SJSA1 (cell line): ENCODE data around the gene S100A3. TPM values are rescaled to one million over a fixed set of nuclear protein-coding genes. Genes with fewer than 3 reads are reported as not detected.
"Not testable (repeated sequence)": the region's sequence is repeated elsewhere in the genome, so short reads cannot be mapped to it uniquely, and the experiment has no call there.

Experiments used
- DNase-seq, 2 experiments: peaks; one replicate each; pipeline ENCODE4 v3.0.0-alpha.2; 2015 to 2020; ENCODE audit warnings: low spot score in 2 of 2, low read depth in 1 of 2
- H3K27ac ChIP-seq: fragments of 250-450 bp; sonication (Bioruptor Pico); 2 replicates; pipeline ENCODE4 v1.5.1; 2020; ENCODE audit warnings: mild to moderate bottlenecking, moderate library complexity
- H3K27me3 ChIP-seq: fragments of 250-450 bp; sonication (Bioruptor Pico); replicated peaks from 2 replicates; pipeline ENCODE4 v1.5.1; 2020; ENCODE audit warnings: mild to moderate bottlenecking, moderate library complexity
- H3K36me3 ChIP-seq: fragments of 250-450 bp; sonication (Bioruptor Pico); 2 replicates; pipeline ENCODE4 v1.5.1; 2020; ENCODE audit warnings: mild to moderate bottlenecking
- H3K4me1 ChIP-seq: fragments of 250-450 bp; sonication (Bioruptor Pico); replicated peaks from 2 replicates; pipeline ENCODE4 v1.6.1; 2021; ENCODE audit warnings: mild to moderate bottlenecking
- H3K4me3 ChIP-seq: fragments of 250-450 bp; sonication (Bioruptor Pico); 2 replicates; pipeline ENCODE4 v1.5.1; 2020; ENCODE audit warnings: mild to moderate bottlenecking
- H3K9me3 ChIP-seq: fragments of 250-450 bp; sonication (Bioruptor Pico); replicated peaks from 2 replicates; pipeline ENCODE4 v1.5.1; 2020; ENCODE audit warnings: mild to moderate bottlenecking
- total RNA-seq: library from RNA; depleted of rRNA; stranded (reverse); fragments of >200 nt; shearing (Covaris generic); gene quantifications from 2 replicates; pipeline ENCODE4 v1.2.3, GENCODE V29; 2014

S100A3 gene
- total RNA-seq, 1 experiment from 2014 or later, result 2.9 TPM

- H3K4me3 ChIP-seq, result no peak within 1 kb of the TSS
- DNase-seq, result peak; percentile 91 to 92
- H3K9me3 ChIP-seq, result no peaks in the 10 kb centered on the region
- H3K36me3 ChIP-seq, result 0 out of 2 replicates have a peak, but pooled peaks cover 4% of the 10 kb centered on the region
- no peaks in the 10 kb centered on the region for H3K27me3 ChIP-seq
- H3K27ac ChIP-seq, result peak within 1 kb of the TSS; percentile 99
- peaks cover 54% of the 10 kb centered on the region for H3K4me1 ChIP-seq
These were observed 16.7 kb upstream of the S100A3 start, which contains the start of gene S100A2 for GRCh38 chr1:153565529-153566374. Gene S100A2, minus strand, starts transcription at chr1:153565844. Its CDS starts 1,967 bp downstream, at chr1:153563877.

GRCh38 chr1:153563991-153564390 is 14.9 kb upstream of the S100A3 start:
- no peak overlapping the region for H3K4me3 ChIP-seq
- DNase-seq, result no peak

GRCh38 chr1:153563483-153563901 is 14.4 kb upstream of the S100A3 start:
- no peak for DNase-seq
- Histone ChIP-seq H3K27me3 (no peaks in the 10 kb centered on the region), H3K4me3 (no peak overlapping the region), H3K9me3 (no peaks in the 10 kb centered on the region), H3K4me1 (peaks cover 48% of the 10 kb centered on the region), H3K27ac (no peak overlapping the region), H3K36me3 (0 out of 2 replicates have a peak, but pooled peaks cover 4% of the 10 kb centered on the region)

More at GRCh38 chr1:153563991-153564390, 14.9 kb upstream of the S100A3 start:
- H3K4me1 ChIP-seq, result peaks cover 53% of the 10 kb centered on the region
- H3K27ac ChIP-seq, result no peak overlapping the region
- H3K9me3 ChIP-seq, result no peaks in the 10 kb centered on the region
- H3K36me3 ChIP-seq, result 0 out of 2 replicates have a peak, but pooled peaks cover 4% of the 10 kb centered on the region
- no peaks in the 10 kb centered on the region for H3K27me3 ChIP-seq

- peaks cover 34% of the 10 kb centered on the region for H3K4me1 ChIP-seq
- not testable (repeated sequence) for DNase-seq, H3K9me3 ChIP-seq, H3K27ac ChIP-seq, H3K36me3 ChIP-seq, H3K4me3 ChIP-seq, H3K27me3 ChIP-seq
These were observed 13.0 kb upstream of the S100A3 start for GRCh38 chr1:153562021-153562420.

- no peaks in the 10 kb centered on the region for H3K36me3 ChIP-seq
- no peak for DNase-seq
- H3K27me3 ChIP-seq, result no peaks in the 10 kb centered on the region
- no peak overlapping the region for H3K27ac ChIP-seq
- no peaks in the 10 kb centered on the region for H3K9me3 ChIP-seq
- H3K4me1 ChIP-seq, result peaks cover 29% of the 10 kb centered on the region
- H3K4me3 ChIP-seq, result no peak overlapping the region
These were observed 12.5 kb upstream of the S100A3 start for GRCh38 chr1:153561466-153561985.

GRCh38 chr1:153560771-153561465 is 11.9 kb upstream of the S100A3 start:
- Histone ChIP-seq H3K4me1 (peaks cover 23% of the 10 kb centered on the region), H3K9me3 (no peaks in the 10 kb centered on the region), H3K27me3 (no peaks in the 10 kb centered on the region)

GRCh38 chr1:153560241-153560640 is 11.2 kb upstream of the S100A3 start:
- peaks cover 16% of the 10 kb centered on the region for H3K4me1 ChIP-seq
- no peaks in the 10 kb centered on the region for H3K36me3 ChIP-seq
- DNase-seq, result no peak
- H3K4me3 ChIP-seq, result no peak overlapping the region
- H3K27ac ChIP-seq, result no peak overlapping the region
- no peaks in the 10 kb centered on the region for H3K27me3 ChIP-seq
- no peaks in the 10 kb centered on the region for H3K9me3 ChIP-seq

More at GRCh38 chr1:153560771-153561465, 11.9 kb upstream of the S100A3 start:
- Histone ChIP-seq H3K36me3 (no peaks in the 10 kb centered on the region), H3K4me3 (no peak overlapping the region), H3K27ac (no peak overlapping the region)
- DNase-seq, result no peak

- Histone ChIP-seq H3K27ac (no peak overlapping the region), H3K9me3 (no peaks in the 10 kb centered on the region), H3K4me3 (no peak overlapping the region), H3K36me3 (no peaks in the 10 kb centered on the region), H3K27me3 (no peaks in the 10 kb centered on the region), H3K4me1 (peaks cover 14% of the 10 kb centered on the region; the same call in 1 of the 2 replicates)
- no peak for DNase-seq
These were observed 8.8 kb upstream of the S100A3 start for GRCh38 chr1:153557877-153558276.

- no peaks in the 10 kb centered on the region for H3K27me3 ChIP-seq
- DNase-seq, result no peak
- H3K9me3 ChIP-seq, result no peaks in the 10 kb centered on the region
- no peak overlapping the region for H3K27ac ChIP-seq
- H3K4me1 ChIP-seq, result peaks cover 14% of the 10 kb centered on the region
- no peaks in the 10 kb centered on the region for H3K36me3 ChIP-seq
- no peak overlapping the region for H3K4me3 ChIP-seq
These were observed 7.3 kb upstream of the S100A3 start for GRCh38 chr1:153556348-153556747.

- no peaks in the 10 kb centered on the region for H3K27me3 ChIP-seq
- no peaks in the 10 kb centered on the region for H3K9me3 ChIP-seq
- H3K27ac ChIP-seq, result no peak overlapping the region
- no peaks in the 10 kb centered on the region for H3K36me3 ChIP-seq
- H3K4me1 ChIP-seq, result peaks cover 27% of the 10 kb centered on the region
- no peak for DNase-seq
- H3K4me3 ChIP-seq, result no peak overlapping the region
These were observed 4.9 kb upstream of the S100A3 start for GRCh38 chr1:153553830-153554541.

GRCh38 chr1:153553096-153553495 is 4.0 kb upstream of the S100A3 start:
- Histone ChIP-seq H3K27ac (no peak overlapping the region), H3K4me3 (no peak overlapping the region), H3K9me3 (no peaks in the 10 kb centered on the region), H3K27me3 (no peaks in the 10 kb centered on the region), H3K36me3 (no peaks in the 10 kb centered on the region), H3K4me1 (peaks cover 36% of the 10 kb centered on the region)
- DNase-seq, result no peak

- Histone ChIP-seq H3K27me3 (no peaks in the 10 kb centered on the region), H3K4me3 (no peak overlapping the region), H3K9me3 (no peaks in the 10 kb centered on the region), H3K36me3 (no peaks in the 10 kb centered on the region), H3K4me1 (peaks cover 38% of the 10 kb centered on the region), H3K27ac (no peak overlapping the region)
- no peak for DNase-seq
These were observed 3.3 kb upstream of the S100A3 start for GRCh38 chr1:153552335-153552734.

GRCh38 chr1:153550827-153551500 is 1.9 kb upstream of the S100A3 start:
- Histone ChIP-seq H3K27me3 (no peaks in the 10 kb centered on the region), H3K4me3 (no peak overlapping the region), H3K36me3 (no peaks in the 10 kb centered on the region), H3K27ac (no peak overlapping the region), H3K4me1 (peaks cover 43% of the 10 kb centered on the region), H3K9me3 (no peaks in the 10 kb centered on the region)
- no peak for DNase-seq
